GM19193 (cell line): ENCODE results near the gene CSNK1D.

Source experiments
- POLR2A ChIP-seq: IDR thresholded peaks from 4 replicates; pipeline ENCODE4 v1.6.1; 2011; ENCODE audit not compliant: insufficient read depth, insufficient read length; ENCODE audit errors: extremely low read depth

The CSNK1D gene

GRCh38 chr17:82244413-82245133 is 28.9 kb downstream of the CSNK1D start:
- TF ChIP-seq POLR2A, result no peak

- TF ChIP-seq POLR2A, result no peak
Measured at GRCh38 chr17:82243648-82244412, 29.7 kb downstream of the CSNK1D start.

- peak; percentile 16 for TF ChIP-seq POLR2A
Measured at GRCh38 chr17:82242977-82243647, 30.4 kb downstream of the CSNK1D start.

GRCh38 chr17:82242698-82242976 is 30.9 kb downstream of the CSNK1D start:
- TF ChIP-seq POLR2A, result no peak

DNA sequence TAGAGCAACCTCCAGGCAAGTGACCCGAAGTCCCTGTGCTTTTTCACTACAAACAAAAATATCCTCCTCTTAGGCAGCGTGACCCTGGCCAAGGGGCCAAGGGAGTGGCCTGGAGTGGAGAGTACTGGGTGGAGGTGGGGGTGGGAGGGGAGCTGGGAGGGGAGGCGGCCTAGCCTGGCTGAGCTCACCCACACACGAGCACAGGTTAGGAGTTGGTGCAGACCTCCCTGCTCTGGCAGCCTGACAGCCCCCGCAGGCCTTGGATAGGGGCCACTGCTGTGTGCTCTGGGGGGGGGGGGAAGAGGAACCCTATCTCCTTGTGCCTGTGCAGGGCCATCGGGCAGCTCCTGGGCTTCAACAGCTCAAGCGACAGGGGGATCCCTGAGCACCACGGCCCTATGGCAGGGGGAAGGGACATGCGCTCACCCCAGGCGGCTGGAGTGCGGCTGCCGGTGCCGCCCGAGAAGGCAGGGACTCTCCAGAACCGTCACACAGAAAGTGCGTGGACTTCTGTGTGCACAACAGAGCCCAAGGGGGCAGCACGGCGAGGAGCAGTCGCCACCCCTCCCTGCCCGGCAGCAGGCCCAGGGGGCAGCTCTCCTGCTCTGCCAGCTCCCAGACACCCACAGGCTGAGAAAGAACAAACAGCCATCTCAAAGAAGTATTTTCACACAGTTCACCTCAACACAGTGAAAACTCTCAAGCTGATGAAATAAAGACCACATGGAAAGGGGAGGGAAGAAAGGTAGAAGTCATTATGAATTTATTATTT is 31.4 kb downstream of the CSNK1D start:
- TF ChIP-seq POLR2A, result no peak

GRCh38 chr17:82241183-82241925 is 32.1 kb downstream of the CSNK1D start:
- TF ChIP-seq POLR2A, result no peak

- TF ChIP-seq POLR2A, result no peak
Measured at GRCh38 chr17:82240506-82241182, 32.9 kb downstream of the CSNK1D start.

DNA sequence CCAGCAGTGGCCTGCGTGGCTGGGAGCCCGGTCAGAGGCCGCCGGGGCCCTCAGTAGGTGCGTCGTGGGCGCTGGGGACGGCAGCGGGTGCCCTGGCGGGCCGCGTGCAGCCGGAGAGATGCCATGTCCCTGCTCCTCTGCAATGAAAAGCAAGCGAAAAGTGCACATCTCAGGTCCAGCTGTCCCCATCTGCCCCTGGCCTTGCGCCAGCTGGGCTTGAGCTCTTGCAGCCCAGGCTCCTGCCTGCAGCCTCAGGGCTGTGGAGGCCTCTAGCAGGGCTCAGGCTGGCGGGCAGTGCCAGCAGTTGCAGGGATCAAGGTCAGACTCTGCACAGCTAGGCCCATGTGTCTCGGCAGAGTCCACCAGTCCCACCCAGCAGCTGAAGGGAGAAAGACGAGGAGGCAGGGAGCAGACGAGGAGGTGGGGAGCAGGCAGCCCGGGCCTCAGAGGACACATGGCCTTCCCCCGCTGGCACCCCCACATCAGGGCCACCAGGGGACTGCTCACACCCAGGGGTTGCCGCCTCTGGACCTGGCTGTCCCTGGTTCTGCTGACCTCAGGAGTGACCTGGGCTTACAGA is 33.5 kb downstream of the CSNK1D start:
- TF ChIP-seq POLR2A, result no peak

GRCh38 chr17:82239401-82239925 is 34.0 kb downstream of the CSNK1D start:
- no peak for TF ChIP-seq POLR2A

GRCh38 chr17:82238472-82239201 is 34.9 kb downstream of the CSNK1D start:
- TF ChIP-seq POLR2A, result peak; percentile 34

GRCh38 chr17:82237746-82238471 is 35.6 kb downstream of the CSNK1D start:
- no peak for TF ChIP-seq POLR2A
